GM20000 (cell line): ENCODE measurements around the gene ESPNL.

Experiments used
- DNase-seq: peaks from one replicate; pipeline ENCODE4 v3.0.0; 2012; ENCODE audit warnings: low spot score
- TF ChIP-seq, protein P1 (sequence below): IDR thresholded peaks from 2 replicates; pipeline ENCODE4 v1.5.1; 2012; ENCODE audit warnings: mild to moderate bottlenecking, control low read depth; ENCODE audit errors: extremely low read depth, missing control alignments

Gene ESPNL

DNA sequence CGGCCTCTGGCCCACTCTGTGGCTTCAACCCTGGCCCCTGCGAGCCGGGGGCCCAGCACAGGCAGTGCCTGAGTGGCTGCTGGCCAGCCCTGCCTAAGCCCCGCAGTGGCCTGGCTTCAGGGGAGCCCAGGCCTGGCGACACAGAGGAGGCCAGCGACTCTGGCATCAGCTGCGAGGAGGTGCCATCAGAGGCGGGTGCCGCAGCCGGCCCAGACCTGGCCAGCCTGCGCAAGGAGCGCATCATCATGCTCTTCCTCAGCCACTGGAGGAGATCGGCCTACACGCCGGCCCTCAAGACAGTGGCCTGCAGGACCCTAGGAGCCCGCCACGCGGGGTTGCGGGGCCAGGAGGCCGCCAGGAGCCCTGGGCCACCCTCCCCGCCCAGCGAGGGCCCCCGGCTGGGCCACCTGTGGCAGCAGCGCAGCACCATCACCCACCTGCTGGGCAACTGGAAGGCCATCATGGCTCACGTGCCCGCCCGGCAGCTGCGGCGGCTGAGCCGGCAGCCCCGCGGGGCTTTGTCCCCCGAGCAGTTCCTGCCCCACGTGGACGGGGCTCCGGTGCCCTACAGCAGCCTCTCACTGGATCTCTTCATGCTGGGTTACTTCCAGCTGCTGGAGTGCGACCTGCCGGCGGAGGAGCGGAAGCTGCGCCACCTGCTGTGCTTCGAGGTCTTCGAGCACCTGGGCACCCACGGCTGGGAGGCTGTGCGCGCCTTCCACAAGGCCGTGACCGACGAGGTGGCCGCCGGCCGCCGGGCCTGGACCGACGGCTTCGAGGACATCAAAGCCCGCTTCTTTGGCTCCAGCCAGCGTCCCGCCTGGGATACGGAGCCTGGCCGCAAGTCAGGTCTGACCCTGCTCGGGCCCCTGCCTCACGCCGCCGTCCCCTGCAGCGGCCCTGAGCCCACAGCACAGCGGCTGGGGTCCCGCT is 30.8 kb downstream of the ESPNL start:
- DNase-seq = no peak

DNA sequence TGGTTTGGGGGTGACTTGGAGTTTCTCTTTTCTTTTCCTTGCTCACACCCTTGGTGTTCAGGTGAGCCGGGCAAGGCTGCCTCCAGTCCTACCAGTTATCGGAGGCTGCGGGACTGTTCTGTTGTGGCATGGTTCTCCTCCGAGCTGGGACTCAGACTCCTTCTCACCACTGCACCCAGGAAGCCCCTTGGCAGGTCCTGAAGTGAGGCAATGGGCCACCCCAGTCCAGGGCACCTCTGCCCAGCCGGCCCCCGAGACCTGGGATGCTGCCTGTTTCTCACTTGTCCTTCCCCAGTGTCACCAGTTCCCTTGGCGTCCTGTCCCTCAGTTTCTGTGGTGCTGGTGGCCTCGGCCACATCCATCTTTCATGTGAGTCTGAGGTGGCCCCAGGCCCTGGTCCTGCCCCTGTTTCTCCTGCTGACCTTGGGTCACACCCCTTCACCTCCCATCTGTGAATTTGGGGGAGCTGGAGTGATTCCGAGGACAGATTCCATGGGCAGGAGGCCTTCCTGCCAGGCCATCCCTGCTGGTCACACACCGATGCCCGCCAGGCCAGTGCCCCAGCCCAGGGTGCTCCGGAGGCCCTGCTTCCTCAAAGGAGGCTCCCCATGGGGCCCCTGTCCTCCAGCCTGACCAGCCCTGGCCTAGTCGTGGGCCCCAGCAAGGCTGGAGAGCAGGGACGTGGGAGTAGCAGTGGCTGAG is 31.8 kb downstream of the ESPNL start:
- TF ChIP-seq, protein P1, sequence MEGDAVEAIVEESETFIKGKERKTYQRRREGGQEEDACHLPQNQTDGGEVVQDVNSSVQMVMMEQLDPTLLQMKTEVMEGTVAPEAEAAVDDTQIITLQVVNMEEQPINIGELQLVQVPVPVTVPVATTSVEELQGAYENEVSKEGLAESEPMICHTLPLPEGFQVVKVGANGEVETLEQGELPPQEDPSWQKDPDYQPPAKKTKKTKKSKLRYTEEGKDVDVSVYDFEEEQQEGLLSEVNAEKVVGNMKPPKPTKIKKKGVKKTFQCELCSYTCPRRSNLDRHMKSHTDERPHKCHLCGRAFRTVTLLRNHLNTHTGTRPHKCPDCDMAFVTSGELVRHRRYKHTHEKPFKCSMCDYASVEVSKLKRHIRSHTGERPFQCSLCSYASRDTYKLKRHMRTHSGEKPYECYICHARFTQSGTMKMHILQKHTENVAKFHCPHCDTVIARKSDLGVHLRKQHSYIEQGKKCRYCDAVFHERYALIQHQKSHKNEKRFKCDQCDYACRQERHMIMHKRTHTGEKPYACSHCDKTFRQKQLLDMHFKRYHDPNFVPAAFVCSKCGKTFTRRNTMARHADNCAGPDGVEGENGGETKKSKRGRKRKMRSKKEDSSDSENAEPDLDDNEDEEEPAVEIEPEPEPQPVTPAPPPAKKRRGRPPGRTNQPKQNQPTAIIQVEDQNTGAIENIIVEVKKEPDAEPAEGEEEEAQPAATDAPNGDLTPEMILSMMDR = no peak
- DNase-seq = no peak

More for the DNA sequence above, 30.8 kb downstream of the ESPNL start:
- TF ChIP-seq, protein P1 = no peak

DNA sequence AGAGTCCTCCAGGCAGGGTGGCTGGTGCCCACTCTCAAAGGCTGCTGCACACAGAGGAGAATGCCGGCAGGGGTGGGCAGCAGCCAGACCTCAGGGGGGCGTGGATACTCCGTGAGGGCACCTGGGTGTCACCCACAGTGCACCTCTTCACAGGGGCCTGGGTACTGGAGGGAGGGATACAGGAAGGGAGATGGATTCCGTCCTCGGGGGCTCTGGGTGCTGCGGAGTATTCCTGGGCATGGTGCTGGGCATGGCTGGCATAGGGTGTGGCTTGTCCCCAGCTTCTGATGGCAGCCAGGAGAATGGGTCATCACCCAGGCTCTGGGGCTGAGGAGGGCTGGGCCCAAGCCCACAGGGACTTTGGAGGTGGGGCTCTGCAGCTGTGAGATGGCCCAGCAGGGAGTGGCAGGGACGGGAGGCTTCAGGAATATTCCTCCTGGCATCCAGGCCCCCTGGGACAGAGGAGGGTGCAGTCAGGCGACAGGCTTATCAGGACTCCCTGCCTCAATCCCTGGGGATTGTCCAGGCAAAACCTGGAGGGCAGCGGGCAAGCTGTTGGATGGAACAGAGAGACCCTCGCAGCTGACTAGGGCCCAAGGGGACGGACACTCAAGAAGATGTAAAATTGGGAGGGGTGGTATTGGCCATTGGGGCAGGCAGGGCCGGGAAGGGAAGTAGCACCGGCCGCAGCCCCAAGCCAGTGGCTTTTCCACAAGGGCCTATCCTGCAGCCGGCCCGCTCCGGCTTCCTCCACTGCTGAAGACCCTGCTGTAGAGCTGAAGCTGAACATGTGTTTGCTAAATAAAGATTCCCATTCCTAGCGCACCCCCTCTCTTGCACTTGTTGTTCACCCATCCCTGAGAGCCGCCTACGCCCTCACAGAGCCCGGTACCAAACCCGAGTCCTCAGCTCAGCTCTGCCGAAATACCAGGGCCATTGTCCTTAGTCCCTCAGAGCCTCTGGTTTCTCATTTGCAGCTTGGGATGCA is 32.6 kb downstream of the ESPNL start:
- TF ChIP-seq, protein P1 = no peak

DNA sequence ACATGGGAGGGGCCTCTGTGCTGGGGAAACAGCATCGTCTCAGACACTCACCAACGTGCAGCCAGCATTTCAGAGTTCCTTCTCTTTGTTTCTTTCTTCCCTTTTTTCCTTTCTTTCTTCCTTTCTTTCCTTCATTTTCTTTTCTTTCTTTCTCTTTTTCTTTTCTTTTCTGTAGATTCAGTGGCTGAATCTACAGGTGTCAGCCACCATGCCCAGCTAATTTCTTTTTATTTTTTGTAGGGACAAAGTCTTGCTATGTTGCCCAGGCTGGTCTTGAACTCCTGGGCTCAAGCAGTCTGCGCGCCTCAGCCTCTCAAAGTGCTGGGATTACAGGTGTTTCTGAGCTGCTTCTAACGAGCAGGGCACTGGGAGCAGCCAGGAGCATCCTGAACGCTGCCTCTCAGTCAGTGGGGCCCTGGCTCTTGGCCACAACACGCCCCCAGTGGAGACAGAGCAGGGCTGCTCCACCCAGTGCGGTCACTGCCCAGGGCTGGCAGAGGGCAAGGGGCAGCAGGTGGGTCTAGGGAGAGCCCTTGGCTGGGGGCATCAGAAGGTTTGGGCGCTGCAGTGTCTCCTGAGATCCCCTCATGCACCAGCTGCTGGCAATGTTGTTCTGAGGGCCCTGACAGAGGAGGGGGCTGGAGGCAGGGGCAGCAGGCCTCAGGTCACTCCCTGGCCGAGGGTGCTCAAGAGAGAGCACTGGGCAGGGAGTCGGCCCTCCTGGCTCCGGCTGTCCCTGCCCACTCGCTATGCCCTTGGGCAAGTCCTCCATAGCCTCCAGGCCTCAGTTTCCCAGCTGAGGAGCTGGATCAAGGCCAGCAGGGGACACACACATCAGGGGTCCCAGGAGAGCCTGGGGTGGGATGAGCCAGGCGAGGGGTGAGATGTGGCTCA is 33.6 kb downstream of the ESPNL start:
- TF ChIP-seq, protein P1 = no peak
- no peak for DNase-seq

More for the DNA sequence above, 32.6 kb downstream of the ESPNL start:
- no peak for DNase-seq

DNA sequence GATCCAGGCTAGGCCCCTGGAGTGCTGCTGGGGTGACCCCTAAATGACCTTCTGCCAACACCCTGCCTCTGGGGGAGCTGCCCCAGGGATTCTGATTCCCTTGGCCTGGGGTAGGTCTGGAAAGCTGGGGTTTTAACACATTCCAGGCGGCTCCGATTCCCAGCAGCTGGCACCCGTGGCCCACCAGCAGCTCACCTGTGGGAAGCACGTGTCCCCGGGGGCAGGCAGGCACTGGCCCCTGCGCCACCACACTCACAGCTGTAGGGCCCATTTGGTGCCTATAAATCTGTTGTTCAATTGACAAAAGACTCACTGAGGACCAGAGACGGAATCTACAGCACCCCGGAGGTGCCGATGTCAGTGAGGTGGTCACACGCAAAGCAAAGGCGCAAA is 34.2 kb downstream of the ESPNL start:
- DNase-seq = no peak
- TF ChIP-seq, protein P1 = no peak

DNA sequence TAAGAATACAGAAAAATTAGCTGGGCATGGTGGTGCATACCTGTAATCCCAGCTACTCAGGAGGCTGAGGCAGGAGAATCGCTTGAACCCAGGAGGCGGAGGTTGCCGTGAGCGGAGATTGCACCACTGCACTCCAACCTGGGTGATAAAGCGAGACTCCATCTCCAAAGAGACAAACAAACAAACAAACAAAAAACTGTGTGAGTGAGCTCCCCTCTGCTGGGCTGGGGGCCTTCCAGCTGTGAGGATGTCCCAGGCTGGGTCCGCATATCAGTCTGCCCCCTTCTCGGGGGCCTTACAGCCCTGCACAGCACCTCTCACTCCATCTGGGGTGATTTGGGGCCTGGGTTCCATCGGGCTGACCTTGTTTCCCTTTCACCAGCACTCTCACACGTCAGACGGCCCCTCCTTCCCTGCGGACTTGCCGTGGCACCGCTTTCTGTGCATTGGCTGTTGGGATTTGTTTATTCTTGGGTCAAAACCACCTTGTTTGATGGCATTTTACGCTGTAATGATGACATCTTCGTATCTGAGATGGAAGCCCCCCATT is 35.5 kb downstream of the ESPNL start:
- no peak for DNase-seq
- TF ChIP-seq, protein P1 = no peak
